HG03571 (cell line): ENCODE results near the gene MMP10.

Experiments used
- ATAC-seq: cut with Tn5 transposase; IDR thresholded peaks from one replicate; pipeline ENCODE4 v1.9.1; 2021; ENCODE audit not compliant: unreplicated experiment

The MMP10 gene

DNA sequence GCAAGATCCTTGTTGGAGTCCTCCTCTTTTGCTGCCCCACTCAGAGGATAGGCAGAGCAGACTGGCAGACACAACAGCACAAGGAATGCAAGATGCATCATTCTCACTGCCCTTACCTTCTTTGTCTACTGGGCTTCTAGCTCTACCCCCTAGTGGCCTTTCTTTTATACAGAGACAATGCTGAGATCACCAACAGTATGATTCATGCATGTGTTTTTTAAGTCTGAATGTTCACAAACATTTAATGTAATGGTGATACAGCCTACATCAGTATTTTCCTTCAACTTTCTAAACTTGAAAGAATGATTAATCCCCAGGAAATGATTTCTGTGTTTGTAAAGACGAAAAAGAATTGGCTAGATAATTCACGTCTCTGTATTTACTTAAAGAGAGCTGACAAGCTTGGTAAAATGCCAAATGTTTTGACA, at the start of gene MMP10:
Gene MMP10, minus strand, starts transcription at position 138 of the 428 bp plus-strand sequence. Its CDS starts 37 bp downstream, at position 101.
- ATAC-seq = no peak

DNA sequence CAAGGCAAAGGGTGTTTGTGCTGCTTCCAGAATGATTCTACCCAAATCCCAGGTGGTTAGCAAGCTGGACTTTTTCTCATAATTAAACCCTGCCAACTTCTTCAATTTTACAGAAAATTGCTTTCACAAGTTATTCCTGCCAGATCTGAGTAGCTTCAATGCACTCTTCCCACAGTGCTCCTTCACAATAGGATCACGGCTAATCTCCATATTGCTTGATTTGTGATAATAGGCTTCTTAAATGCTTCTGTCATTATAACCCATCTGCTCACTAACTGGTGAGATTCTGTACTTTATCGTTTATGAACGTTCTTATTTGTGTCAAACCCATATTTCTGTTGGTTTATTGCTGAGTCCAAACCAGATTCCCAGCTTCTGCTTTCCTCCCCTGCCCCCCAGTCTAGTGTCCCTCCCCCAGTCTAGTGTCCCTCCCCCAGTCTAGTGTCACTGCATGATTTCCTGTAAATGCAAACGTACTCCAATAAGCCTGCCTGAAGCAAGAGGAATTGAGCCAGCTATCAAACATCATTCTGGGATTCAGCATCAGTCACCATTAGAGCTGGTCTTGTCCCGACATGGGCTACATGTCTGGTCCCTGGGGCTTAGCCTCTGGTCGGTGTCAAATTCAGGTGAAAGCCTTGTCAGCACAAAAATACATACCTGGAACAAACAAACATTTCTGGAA, 49.0 kb upstream of the MMP10 start:
- no peak for ATAC-seq

DNA sequence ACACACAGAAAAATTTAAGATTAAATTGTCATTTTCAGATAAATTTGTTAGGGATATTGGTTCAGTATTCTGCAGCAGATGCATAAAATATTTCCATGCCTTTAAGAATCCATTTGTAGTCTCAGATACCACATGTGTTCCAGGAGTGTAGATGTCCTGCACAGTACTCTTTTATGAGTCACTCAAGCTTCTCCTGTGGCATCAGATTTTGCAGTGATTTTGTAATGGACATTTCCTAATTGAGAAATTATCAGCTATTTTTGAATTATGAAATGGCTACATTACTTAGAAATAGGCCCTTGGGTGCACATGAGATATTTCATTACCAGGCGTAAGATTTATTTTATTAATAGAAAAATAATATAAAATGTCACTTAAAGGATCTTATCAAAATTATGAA, 44.1 kb upstream of the MMP10 start:
- ATAC-seq = no peak

DNA sequence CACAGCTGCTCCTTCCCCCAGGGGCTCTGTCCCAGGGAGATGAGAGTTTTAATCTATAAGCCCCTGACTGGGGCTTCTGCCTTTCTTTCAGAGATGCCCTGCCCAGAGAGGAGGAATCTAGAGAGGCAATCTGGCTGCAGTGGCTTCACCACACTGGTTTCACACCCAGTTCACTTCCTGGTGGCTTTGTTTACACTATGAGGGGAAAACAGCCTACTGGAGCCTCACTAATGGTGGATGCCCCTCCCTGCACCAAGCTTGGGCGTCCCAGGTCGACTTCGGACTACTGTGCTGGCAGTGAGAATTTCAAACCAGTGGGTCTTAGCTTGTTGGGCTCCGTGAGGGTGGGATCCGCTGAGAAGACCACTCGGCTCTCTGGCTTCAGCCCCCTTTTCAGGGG, 39.1 kb upstream of the MMP10 start:
- ATAC-seq = no peak

DNA sequence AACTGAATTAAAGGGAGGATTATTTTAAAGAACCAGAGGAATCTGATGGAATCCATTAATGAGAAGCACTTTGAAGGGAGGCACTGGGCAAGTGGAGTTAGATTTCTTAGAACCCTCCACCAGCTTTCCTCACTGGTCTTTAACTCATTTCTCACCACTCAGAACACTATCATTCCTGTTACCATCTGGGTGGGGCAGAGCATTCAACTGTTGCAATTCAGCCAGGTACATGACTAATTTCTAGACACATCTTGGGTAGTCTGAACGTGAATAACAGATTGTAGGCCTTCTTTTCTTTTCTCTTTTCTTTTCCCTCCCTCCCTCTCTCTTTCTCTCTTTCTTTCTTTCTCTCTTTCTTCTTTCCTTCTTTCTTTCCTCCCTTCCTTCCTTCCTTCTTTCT, 33.1 kb upstream of the MMP10 start:
- ATAC-seq = no peak

DNA sequence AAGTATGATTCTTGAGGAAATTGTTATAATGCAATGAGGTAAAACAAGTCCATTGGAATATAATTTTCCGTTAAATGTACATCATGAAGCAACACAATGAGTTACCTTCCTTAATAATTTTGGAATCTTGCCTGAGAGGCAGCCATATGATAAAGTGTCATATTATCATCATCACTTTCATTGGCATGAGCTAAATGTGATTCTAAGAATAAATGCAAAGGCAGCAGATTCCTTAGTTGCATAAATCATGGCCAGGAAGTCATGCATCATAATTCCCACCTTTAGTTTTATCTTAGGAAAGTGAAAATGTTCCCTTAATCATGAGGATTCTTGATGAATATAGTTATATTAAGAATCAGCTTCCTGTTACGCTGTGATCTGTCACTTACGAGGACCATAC, 31.8 kb upstream of the MMP10 start:
- ATAC-seq = no peak

DNA sequence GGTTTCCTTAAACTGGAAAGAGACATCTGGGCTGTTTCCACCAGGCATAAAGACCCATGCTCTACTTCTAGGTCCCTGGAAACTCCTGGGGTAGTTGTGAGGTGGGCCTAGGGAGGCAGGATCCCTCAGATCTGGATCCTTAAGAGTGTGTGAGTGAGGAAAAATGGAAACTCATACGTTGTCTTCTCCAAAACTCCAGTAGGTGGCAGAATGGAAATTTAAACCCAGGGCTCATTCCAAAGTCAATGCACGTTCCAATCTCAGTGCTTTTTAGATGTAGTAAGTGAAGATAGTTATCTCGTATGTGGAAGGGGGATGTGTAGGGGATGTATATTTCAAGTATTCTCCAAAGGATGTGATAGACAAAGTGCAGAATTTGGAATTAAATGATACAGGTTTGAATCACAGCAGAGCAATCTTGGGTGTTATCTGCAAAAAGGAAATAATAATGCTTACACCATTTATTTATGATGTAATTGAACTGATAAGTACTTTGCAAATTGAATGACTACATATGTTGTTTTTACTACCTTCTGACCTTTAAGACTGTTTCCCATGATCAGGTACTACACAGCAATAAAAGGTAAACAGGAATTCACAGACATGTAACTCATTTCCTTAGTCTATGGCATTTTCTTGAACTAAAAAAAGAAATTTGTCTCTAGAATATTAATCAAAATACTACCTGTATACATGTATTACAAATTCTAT, 30.7 kb upstream of the MMP10 start:
- no peak for ATAC-seq

DNA sequence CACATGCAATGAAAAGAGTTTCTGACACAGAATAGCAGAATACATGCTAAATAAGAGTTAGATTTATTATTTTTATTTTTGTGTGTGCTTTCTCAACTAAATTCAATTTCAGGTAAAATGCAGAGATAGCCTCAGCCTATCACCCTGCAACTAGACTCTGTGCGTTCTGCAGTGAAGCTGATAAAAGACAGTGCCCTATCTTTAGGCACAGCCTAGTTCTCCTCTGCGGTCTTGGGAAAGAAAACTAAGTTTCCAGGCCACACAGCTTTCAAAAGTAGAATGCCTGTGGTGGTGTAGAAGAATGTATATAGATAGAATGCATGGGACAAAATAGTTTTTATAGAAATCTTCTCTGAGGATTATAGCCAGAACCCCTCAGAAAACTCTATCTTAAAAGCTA, 29.5 kb upstream of the MMP10 start:
- no peak for ATAC-seq

DNA sequence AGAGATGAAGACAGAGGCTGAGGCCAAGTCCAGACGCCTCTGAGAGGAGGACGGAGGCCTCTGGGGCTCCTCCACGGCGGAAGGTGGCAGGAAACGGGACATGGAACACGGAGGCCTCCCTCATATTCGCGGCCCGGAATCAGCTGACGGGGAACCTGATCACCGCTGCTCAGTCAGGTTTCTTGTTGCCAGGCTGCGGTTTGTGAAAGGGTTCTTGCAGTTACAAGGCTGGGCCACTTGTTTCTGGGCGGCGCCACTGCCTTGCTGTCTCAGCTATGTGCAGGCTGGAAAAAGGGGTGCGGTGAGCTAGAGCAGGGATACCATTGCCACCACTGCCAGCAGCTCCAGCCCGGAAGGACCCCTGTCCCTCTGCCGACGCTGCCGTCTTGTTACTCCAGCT, 27.5 kb upstream of the MMP10 start:
- ATAC-seq = no peak

DNA sequence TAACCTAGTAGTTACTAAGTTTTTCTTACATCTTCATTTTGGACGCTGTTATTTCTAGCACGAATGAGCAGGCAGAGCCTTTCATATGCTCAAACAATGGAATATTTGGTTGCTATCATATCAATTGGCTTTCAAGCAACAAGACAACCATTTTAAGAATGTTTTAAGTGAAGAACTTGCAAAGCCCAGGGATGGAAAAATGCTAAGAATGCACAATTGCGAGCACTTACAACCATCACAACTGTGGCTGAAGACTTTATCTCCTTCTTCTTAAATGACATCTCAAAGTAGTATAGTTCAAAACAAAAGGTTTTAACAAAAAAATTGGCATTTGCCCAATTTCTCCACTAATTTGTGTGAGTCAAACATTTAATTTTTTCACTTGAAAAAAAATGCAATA, 25.9 kb upstream of the MMP10 start:
- no peak for ATAC-seq

DNA sequence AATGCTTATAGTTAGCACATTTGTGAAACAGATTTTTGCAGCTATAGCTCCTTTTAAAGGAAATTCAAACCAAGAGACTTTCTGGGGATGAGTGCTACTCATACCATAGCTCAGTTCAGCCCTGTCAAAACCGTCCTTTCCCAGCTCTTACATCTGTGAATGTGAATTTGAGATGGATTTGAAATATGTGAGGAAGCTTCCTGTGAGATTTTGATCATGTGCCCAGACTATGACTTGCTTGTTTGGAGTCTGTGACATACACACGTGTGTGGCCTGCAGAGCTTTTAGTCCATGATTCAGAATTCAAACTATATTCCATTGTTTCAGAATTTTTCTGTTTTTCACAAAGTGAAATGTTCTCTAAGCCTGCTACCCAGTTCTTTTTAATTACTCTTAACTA, 21.9 kb upstream of the MMP10 start:
- ATAC-seq = no peak

DNA sequence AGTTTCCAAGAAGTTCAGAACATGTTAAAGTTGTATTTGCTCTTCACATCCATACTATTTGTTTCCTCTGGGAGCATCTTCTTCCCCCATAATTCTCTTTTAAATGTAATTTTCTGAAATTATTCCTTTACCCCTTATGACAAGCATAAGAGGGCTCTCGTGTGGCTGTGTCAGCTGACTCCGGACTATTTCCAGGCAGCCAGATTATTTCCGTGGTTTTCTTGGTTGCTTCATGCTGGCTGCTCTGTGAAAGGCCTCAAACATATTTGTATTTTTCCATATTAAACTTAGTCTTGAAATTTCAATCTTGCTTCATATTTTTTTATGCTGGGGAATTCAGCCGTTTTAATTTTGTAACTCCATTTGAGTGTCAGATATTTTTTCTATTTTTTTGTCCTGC, 20.3 kb upstream of the MMP10 start:
- ATAC-seq = no peak

DNA sequence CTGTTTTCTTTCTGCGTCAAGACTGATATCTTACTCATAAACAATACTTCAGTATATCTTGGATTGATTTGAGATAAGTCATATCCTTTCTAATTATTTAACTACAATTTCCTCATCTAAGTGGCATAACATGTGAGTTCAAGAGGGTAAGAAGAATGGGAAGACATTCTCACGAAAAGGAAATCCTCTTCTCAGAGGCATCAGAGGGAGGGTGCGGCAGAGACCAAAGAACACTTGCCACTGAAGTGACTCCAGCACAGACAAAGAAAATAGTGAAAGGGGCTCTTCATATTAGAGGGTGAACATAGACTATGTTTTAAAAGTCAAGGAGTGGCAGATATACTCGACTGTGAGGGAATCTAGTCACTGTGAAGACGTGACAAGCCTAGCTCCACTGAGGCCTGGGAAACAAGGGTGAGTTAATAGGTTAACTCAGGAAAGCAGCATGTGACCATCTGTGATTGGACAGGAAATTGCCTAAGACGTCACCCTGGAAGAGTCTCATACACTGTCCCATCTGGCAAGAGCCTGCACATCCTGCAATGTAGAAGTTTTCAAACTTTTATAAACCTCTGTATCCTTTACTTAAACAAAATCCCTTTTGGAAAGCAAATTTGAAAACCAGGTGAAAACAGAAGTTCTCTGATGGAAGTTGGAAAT, 19.4 kb upstream of the MMP10 start:
- no peak for ATAC-seq

DNA sequence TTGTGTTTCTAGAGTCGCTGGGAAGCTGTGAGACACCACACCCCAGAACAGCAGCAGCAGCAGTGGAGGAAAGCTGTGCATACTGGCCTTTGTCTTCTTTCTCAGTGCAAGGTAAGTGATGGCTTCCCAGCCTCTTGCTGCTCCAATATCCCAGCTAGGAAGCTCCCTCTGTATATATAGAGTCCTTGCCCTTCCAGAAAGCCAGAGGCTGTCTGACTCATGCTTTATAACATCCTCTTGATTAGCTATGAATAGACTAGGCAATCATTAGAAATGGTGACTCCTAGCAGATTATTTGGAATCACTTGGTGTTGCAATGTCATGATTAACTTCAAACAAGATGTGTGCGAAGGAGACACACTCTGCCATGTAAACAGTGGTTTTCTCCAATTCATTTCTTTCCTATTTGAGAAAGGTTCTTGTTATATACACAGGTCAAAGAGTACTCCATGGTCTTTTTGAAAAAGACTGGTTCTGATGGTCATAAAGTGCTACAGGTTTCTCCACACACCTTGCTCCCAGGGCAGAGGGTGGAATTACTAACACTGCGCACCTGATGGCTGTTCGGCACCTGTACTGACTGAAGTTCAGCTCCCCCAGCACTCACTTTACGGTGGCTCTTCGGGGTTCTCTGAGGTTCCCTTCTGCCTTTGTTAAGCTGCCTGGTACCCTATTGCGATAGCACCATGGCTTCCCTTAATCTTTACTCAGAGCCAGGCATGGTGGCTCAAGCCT, 17.8 kb upstream of the MMP10 start, which contains the start of gene MMP1:
Gene MMP1, minus strand, starts transcription at position 149 of the 735 bp plus-strand sequence. Its CDS starts 68 bp downstream, at position 81.
- no peak for ATAC-seq

DNA sequence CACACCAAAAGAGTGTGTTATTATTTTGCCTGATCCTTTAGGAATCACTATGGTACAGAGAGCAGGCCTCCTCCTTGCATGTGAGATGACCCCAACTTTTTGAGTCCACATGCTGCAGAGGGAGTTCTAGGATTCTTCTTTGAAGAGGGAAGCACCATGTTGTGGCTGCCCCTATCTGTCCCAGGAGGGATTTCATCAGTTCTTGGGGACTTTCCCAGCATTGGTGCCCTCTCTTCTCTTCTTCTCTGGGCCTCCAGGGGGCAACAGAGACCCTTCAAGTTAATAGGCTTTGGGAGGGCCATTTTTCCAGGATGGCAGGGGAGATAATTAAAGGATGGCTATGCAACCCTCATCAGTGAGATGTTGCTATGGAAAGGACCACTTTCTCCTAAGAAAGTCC, 14.0 kb upstream of the MMP10 start:
- peak; percentile 94 for ATAC-seq

DNA sequence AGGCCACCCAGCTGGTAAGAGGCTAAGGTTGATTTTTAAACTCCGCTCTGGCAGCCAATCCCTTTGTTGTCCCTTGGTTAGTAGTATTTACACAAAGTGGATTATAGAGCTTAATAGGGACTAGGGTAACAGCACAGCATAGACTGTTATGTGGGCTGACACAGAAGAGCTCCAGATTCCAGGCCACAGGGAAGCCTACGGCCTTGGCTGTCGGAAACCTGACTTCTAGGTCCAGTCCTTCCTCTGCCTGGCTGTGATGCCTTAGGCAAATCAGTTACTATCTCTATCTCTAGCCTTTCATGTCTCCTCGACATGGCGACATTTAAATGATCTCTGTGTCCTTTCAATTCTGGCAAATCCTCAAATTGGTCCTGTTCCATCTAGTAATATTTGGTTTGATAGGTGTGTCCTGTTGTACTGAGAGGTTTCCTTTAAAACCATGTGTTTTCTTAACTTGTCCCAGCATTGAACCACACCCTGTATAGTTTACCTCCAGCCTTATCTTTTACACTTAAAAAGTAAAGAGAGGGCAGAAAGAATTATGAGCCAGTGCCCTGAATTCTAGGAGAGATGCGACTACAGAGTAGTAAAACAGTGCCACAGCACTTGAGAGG, 13.4 kb upstream of the MMP10 start:
- no peak for ATAC-seq

DNA sequence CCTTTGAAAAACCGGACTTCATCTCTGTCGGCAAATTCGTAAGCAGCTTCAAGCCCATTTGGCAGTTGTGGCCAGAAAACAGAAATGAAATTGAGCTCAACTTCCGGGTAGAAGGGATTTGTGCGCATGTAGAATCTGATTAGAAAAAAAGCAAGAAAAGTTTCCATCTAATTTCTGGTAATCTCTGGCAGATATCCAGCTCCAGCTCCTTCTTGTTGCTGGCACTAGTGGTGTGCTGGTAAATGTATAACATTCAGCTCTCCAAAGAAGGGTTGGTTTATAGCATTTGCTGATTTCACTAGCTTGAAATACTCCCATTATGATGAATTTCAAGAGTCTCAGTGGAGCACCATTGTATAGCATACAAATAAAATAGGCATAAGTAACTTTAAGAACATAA, 12.2 kb upstream of the MMP10 start:
- ATAC-seq = no peak

DNA sequence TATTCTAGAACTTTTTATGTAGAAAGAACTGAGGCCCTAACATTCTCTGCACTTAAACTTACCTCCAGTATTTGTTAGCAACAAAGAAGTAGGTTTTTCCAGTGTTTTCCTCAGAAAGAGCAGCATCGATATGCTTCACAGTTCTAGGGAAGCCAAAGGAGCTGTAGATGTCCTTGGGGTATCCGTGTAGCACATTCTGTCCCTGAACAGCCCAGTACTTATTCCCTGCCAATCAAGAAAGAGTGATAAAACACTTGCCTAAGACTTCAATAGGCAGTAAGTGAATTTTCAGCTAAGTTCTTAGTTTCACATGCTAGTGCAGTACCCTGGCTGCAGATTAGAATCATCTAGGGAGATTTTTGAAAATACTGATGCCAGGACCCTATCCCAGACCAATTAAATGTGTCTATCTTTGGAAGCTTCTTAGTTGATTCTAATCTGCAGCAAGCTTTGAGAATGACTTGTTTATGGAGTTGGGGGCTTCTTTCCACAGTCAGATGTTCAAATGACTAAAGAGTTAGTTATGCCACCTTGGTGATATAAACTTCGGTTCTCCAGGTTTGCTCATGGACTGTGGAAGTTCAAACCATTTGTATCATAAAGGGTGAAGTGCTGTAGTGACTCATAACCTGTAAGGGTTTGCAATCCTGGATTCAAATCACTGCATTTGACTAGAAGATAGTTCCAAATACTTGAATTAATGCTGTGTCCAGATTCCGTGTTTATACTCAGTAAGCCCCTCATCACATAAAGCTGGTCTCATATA, 11.0 kb upstream of the MMP10 start:
- no peak for ATAC-seq

DNA sequence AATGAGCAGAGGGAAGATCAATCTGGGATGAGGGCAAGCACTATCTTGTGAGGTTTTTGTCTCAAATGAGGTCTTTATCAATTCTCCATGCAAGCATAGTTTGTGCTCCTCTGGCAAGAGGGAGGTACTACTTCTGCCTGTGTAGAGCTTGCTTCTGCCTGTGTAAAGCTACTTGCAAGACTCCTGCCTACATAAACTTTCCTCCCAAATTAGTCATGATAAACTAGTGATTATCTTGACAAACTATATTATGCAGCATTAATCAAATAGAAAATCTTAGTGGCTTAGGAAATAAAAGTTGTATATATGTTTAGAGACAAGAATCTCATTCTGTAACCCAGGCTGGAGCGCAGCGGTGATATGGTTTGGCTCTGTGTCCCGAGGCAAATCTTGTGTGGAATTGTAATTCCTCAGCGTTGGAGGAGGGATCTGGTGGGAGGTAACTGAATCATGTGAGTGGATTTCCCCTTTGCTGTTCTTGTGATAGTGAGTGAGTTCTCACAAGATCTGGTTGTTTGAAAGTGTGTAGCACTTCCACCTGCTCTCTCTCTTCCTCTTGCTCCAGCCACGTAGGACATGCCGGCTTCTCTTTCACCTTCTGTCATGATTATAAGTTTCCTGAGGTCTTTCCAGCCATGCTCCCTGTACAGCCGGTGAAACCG, 8.0 kb upstream of the MMP10 start:
- ATAC-seq = no peak

DNA sequence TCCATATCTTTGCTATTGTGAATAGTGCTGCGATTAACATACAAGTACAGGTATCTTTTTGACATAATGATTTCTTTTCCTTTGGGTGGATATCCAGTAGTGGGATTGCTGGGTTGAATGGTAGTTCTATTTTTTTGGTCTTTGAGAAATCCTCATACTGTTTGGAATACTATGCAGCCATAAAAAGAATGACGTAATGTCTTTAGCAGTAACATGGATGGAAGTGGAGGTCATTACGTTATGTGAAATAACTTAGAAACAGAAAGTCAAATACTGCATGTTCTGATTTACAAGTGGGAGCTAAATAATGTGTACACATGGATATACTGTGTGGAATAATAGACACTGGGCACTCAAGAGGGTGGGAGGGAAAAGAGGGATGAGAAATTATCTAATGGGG, 4.0 kb upstream of the MMP10 start:
- ATAC-seq = no peak
